Measurements from ENCODE around the gene CLPTM1.

DNA sequence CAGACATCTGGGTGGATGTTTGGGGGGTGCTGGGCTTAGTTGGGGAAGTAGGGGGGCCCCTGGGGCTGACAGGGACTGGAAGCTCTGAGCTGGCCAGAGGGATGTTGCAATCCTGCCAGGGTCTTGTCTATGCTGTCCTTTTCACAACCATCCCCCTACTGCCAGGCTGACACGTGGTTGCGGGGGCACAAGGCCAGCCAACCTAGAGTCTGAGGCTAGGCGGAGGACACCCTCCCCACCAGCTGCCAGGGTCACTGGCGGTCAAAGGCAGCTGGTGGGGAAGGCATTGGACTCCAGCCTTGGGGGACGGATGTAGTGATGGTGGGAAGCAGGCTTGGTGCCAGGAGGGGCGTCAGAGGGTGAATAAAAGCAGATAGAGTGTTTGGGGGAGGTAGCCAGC, 42.3 kb upstream of the CLPTM1 start:
- TF ChIP-seq, protein P1, sequence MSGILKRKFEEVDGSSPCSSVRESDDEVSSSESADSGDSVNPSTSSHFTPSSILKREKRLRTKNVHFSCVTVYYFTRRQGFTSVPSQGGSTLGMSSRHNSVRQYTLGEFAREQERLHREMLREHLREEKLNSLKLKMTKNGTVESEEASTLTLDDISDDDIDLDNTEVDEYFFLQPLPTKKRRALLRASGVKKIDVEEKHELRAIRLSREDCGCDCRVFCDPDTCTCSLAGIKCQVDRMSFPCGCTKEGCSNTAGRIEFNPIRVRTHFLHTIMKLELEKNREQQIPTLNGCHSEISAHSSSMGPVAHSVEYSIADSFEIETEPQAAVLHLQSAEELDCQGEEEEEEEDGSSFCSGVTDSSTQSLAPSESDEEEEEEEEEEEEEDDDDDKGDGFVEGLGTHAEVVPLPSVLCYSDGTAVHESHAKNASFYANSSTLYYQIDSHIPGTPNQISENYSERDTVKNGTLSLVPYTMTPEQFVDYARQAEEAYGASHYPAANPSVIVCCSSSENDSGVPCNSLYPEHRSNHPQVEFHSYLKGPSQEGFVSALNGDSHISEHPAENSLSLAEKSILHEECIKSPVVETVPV (CRISPR knock-in tag; IDR thresholded peaks at IDR 0.05), result no peak
- TF ChIP-seq PPARA (CRISPR knock-in tag; IDR thresholded peaks at IDR 0.05; ENCODE audit: borderline replicate concordance), result no peak
- no peak for TF ChIP-seq ARNTL (CRISPR knock-in tag; IDR thresholded peaks at IDR 0.05; ENCODE audit: borderline replicate concordance, low read depth)
